ENCODE results near the gene LYZ. TPM values are rescaled to one million over a fixed set of nuclear protein-coding genes. Genes with fewer than 3 reads are reported as not detected.

The LYZ gene
- total RNA-seq, 3 donors from 2014 or later (not counting 1 experiment from before 2014, with no cell fraction given): 83.1 to 337 (median 146) TPM

DNA sequence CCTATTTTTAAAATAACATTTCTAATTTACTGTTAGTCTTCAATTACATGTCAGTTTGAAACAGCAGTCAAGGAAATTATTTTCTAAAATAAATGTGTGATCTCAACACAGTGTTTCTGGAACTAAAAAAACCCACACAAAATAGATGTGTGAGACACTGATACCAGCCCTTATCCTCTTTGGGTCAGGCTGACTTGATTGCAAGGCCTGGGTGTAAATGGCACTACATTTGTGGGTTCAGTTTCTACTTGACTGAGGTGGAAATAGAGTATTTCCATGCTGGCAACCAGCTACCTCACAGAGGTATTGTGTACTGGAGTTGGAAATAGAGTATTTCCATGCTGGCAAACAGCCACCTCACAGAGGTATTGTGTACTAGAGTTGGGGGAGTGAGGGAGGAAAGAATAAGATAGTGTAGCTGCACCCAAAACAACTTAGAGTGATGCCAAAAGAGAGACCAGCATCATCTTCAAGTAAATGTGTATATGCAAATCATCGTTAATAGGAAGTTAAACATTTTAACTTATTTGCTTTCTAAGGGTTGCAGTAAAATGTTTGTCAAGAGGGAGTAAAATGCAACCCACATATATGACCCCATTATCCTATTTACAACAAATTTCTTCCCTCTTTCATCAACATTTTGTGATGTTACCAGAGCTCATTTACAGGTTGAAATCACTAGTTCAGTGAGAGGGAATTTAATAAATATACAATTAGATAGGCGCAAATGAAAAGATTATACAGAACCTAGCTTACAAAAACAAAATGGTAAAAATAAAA is 10.7 kb upstream of the LYZ start:
- Histone ChIP-seq H3K4me1 (ENCODE audit: control insufficient read depth, insufficient read depth, low read length) (no peaks in the 10 kb centered on the region), H3K27me3 (ENCODE audit: control insufficient read depth, insufficient read depth, low read length) (no peaks in the 10 kb centered on the region), H3K4me3 (ENCODE audit: low read length) (no peak overlapping the region), H3K9me3 (ENCODE audit: control insufficient read depth, insufficient read depth, low read length) (no peaks in the 10 kb centered on the region), H3K27ac (ENCODE audit: low read length) (no peak overlapping the region), H3K36me3 (ENCODE audit: control insufficient read depth, insufficient read depth, low read length) (no peaks in the 10 kb centered on the region)
- Mint-ChIP-seq H3K4me3 (no peak overlapping the region), H3K27ac (no peak overlapping the region), H3K9me3 (no peaks in the 10 kb centered on the region), H3K4me1 (no peaks in the 10 kb centered on the region), H3K27me3 (ENCODE audit: low read depth in 2 of 2) (peaks cover 0 to 5% of the 10 kb centered on the region in 2 donors), H3K36me3 (no peaks in the 10 kb centered on the region)
- ATAC-seq (no peak), DNase-seq (no peak)
- no CpG with 5 or more reads among the region's 2 CpGs for WGBS (ENCODE audit: insufficient coverage)
- TF ChIP-seq, protein P1, sequence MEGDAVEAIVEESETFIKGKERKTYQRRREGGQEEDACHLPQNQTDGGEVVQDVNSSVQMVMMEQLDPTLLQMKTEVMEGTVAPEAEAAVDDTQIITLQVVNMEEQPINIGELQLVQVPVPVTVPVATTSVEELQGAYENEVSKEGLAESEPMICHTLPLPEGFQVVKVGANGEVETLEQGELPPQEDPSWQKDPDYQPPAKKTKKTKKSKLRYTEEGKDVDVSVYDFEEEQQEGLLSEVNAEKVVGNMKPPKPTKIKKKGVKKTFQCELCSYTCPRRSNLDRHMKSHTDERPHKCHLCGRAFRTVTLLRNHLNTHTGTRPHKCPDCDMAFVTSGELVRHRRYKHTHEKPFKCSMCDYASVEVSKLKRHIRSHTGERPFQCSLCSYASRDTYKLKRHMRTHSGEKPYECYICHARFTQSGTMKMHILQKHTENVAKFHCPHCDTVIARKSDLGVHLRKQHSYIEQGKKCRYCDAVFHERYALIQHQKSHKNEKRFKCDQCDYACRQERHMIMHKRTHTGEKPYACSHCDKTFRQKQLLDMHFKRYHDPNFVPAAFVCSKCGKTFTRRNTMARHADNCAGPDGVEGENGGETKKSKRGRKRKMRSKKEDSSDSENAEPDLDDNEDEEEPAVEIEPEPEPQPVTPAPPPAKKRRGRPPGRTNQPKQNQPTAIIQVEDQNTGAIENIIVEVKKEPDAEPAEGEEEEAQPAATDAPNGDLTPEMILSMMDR (IDR thresholded peaks at IDR 0.05): no peak
- intact Hi-C loops (cut with micrococcal nuclease): no loop called here

DNA sequence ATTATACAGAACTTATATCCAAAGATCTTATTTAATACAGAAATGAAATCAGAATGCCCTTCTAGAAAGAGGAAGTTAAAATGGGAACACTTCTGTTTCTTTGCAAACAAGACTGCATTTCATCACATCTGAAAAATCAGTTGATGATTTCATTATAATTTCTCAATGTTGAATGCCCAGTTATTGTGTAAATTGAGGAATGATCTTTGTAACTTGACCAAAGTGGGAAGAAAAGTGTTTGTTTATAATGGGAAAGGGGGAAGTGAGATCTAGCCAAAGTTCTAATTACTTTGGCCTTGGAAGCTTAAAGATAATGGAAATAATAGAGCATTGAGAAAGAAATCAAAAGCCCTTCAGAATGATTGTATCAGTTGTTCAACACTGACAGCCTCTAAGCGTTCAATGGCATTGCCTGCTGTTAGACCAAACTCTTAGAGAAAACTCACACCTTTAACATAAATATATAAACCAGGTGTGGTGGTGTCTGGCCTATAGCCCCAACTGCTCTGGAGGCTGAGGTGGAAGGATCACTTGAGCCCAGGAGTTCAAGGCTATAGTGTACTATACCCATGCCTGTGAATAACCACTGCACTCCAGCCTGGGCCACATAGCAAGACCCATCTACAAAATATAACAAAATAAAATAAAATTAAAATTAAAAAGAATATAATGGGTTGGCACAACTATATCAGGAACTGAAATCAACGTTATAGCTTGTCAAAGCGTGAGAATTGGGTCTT is 9.9 kb upstream of the LYZ start:
- Histone ChIP-seq H3K4me1 (ENCODE audit: control insufficient read depth, insufficient read depth, low read length) (no peaks in the 10 kb centered on the region), H3K36me3 (ENCODE audit: control insufficient read depth, insufficient read depth, low read length) (no peaks in the 10 kb centered on the region), H3K9me3 (ENCODE audit: control insufficient read depth, insufficient read depth, low read length) (no peaks in the 10 kb centered on the region), H3K27ac (ENCODE audit: low read length) (peak overlapping the region; percentile 33), H3K4me3 (ENCODE audit: low read length) (no peak overlapping the region), H3K27me3 (ENCODE audit: control insufficient read depth, insufficient read depth, low read length) (no peaks in the 10 kb centered on the region)
- no peak overlapping the region for H3K4me3 Mint-ChIP-seq
- TF ChIP-seq, protein P1 (IDR thresholded peaks at IDR 0.05): no peak
- ATAC-seq (no peak), DNase-seq (no peak)
- H3K9me3 Mint-ChIP-seq: no peaks in the 10 kb centered on the region
- WGBS (ENCODE audit: insufficient coverage): no CpG with 5 or more reads among the region's 3 CpGs
- H3K27ac Mint-ChIP-seq: no peak overlapping the region
- no peaks in the 10 kb centered on the region for H3K4me1 Mint-ChIP-seq
- peaks cover 0 to 5% of the 10 kb centered on the region in 2 donors for H3K27me3 Mint-ChIP-seq (ENCODE audit: low read depth in 2 of 2)
- no peaks in the 10 kb centered on the region for H3K36me3 Mint-ChIP-seq
- intact Hi-C loops (cut with micrococcal nuclease): no loop called here

DNA sequence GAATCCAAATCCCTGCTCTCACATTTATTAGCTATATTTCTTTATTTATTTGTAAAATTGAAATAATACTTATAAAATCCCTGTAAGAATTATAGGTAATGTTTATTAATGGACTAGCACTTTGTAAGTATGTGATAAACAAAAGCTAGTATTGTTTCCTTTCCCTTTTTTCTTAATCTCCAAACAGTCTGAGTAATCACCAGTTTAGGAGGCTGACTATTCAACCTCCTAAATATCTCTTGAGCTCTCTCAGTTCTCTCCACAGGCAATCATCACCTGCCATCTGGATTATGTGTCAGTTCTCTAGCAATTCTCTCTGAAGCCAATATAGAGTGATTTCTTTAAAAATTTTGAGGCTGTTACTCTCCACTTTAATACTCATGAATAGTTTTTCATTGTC is 9.2 kb upstream of the LYZ start:
- Histone ChIP-seq H3K36me3 (ENCODE audit: control insufficient read depth, insufficient read depth, low read length) (no peaks in the 10 kb centered on the region), H3K4me1 (ENCODE audit: control insufficient read depth, insufficient read depth, low read length) (no peaks in the 10 kb centered on the region), H3K9me3 (ENCODE audit: control insufficient read depth, insufficient read depth, low read length) (no peaks in the 10 kb centered on the region), H3K27me3 (ENCODE audit: control insufficient read depth, insufficient read depth, low read length) (no peaks in the 10 kb centered on the region), H3K27ac (ENCODE audit: low read length) (no peak overlapping the region), H3K4me3 (ENCODE audit: low read length) (no peak overlapping the region)
- no peak for ATAC-seq
- no peak overlapping the region for H3K27ac Mint-ChIP-seq
- intact Hi-C loops (cut with micrococcal nuclease): no loop called here
- no peak overlapping the region for H3K4me3 Mint-ChIP-seq
- TF ChIP-seq, protein P1 (IDR thresholded peaks at IDR 0.05): no peak
- no peaks in the 10 kb centered on the region for H3K9me3 Mint-ChIP-seq
- no peak for DNase-seq
- no peaks in the 10 kb centered on the region for H3K36me3 Mint-ChIP-seq
- no peaks in the 10 kb centered on the region for H3K4me1 Mint-ChIP-seq
- H3K27me3 Mint-ChIP-seq (ENCODE audit: low read depth in 2 of 2): peaks cover 0 to 5% of the 10 kb centered on the region in 2 donors
